RWPE1 (cell line): Measurements from ENCODE around the gene FRMD4B.
"Not testable (repeated sequence)": the region's sequence is repeated elsewhere in the genome, so short reads cannot be mapped to it uniquely, and the experiment has no call there.

Experiments used
- CTCF ChIA-PET: fragments of 350-600 bp; sonication (Branson Sonifier 250); formaldehyde crosslinking; extraction: SDS; loops from one replicate; lab custom pipeline; 2021; lab: Yijun Ruan, JAX
- POLR2A ChIA-PET: fragments of 400-600 bp; formaldehyde crosslinking; extraction: SDS; loops from one replicate; lab custom pipeline; 2020; ENCODE audit warnings: antibody characterized with exemption; ENCODE audit not compliant: low non-redundant PET; lab: Yijun Ruan, JAX
- DNase-seq: peaks from one replicate; pipeline ENCODE4 v3.0.0; 2012; ENCODE audit warnings: low spot score
- H3K27ac ChIP-seq: fragments of 450-650 bp; 2 replicates; pipeline ENCODE4 v1.5.1; 2017
- CTCF ChIP-seq: fragments of 450-650 bp; conservative IDR thresholded peaks from 2 replicates; pipeline ENCODE4 v1.5.1; 2017; ENCODE audit warnings: low read depth, mild to moderate bottlenecking

FRMD4B gene

GRCh38 chr3:69236812-69237707, 148.8 kb downstream of the FRMD4B start:
- ChIA-PET POLR2A (no interaction called here), CTCF (no interaction called here)
- no peak overlapping the region for H3K27ac ChIP-seq
- DNase-seq = no peak
- no peak for TF ChIP-seq CTCF

DNA sequence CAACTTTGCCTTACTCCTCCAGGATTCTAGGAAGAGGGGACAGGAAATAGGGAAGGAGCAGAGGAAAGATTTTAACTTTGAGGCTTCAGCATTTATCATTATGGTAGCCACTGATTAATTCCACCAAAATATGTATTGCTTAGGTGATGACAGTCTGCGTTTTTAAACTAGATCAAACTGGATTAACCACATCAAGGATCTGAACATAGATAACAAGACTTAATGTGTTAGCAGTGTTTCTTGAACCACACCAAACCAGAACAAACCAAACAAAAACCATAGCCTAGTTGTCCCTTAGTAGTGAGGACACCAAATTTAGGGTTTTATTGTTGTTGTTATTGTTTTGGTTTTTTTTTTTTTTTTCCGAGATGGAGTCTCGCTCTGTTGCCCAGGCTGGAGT, 150.0 kb downstream of the FRMD4B start:
- H3K27ac ChIP-seq = no peak overlapping the region
- TF ChIP-seq CTCF = no peak
- ChIA-PET CTCF (interaction anchor here (0.6 kb wide), 1 partner anchor 72 kb away, joined by 4 read pairs; no protein-coding TSS in a partner anchor), POLR2A (no interaction called here)
- no peak for DNase-seq

- CTCF ChIA-PET, DNase-seq, H3K27ac ChIP-seq, POLR2A ChIA-PET: not testable (repeated sequence)
Measured at GRCh38 chr3:69235227-69235626, 150.7 kb downstream of the FRMD4B start.

- DNase-seq = no peak
- ChIA-PET CTCF (interaction anchor here (0.6 kb wide), 2 partner anchors 131 to 1521 kb away, joined by 3 to 4 read pairs; no protein-coding TSS in a partner anchor), POLR2A (no interaction called here)
- TF ChIP-seq CTCF = no peak
- H3K27ac ChIP-seq = no peak overlapping the region; the same call in 1 of the 2 replicates
Measured at GRCh38 chr3:69232482-69232881, 153.4 kb downstream of the FRMD4B start.

DNA sequence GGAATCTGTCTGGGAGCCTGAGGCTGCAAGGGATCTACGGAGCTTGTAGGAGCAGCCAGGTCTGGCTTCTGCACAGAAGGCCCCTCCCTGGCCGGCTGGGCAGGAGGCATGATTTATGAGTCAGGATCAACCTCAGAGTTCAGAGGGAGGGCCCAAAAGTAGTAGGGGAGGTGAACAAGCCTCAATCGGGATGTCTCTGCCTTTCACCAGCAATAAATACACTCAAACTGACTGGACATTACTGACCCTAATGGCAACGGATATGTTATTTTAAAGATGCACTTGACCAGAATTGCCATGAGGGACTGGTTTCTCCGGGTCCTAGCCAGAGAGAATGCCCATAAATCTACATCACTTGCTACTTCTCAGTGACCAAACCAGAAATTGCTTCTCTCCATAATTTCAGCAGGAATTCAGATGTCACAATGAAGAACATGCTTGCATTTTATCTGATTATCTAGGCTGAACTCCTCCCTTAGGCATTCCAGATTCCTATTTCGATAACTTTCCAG, 153.9 kb downstream of the FRMD4B start:
- peak; percentile 57 for DNase-seq
- POLR2A ChIA-PET = no interaction called here
- no peak for TF ChIP-seq CTCF
- H3K27ac ChIP-seq = peak overlapping the region; percentile 33; the same call in 1 of the 2 replicates
- CTCF ChIA-PET = interaction anchor here (0.6 kb wide), 2 partner anchors 131 to 1522 kb away, joined by 3 to 4 read pairs; no protein-coding TSS in a partner anchor

- CTCF ChIA-PET = no interaction called here
- TF ChIP-seq CTCF = no peak
- H3K27ac ChIP-seq = no peak overlapping the region
- no peak for DNase-seq
- POLR2A ChIA-PET = no interaction called here
Measured at GRCh38 chr3:69226071-69226470, 159.8 kb downstream of the FRMD4B start.

DNA sequence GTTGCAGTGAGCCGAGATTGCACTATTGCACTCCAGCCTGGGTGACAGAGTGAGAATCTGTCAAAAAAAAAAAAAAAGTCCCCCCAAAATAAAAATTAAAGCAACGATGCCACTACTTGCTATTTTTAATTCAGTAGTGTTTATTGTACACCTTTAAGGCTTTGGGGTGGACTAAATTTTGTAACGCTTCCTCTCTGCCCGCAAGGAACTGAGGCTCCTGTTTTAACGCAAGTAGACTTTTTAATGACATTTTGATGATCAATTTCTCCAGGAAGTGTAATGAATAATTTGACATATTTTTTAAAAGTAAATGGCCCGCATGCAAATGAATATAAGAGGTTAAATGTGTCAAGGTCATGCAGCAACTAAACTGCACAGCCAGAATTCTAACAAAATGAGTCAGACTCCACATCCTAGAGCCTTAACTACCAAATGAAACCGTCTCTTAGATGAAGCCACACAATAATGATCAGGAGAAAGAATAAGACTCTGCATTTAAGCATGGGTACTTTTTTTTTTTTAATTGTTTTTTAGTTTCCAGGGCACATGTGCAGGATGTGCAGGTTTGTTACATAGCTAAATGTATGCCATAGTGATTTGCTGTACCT, 166.7 kb downstream of the FRMD4B start:
- H3K27ac ChIP-seq = no peak overlapping the region
- ChIA-PET POLR2A (no interaction called here), CTCF (no interaction called here)
- DNase-seq = no peak
- no peak for TF ChIP-seq CTCF
